M059J (cell line): ENCODE data around the gene KCTD10. TPM values are rescaled to one million over a fixed set of nuclear protein-coding genes. Genes with fewer than 3 reads are reported as not detected.
A peak's percentile ranks its signal among the peaks of the same experiment; 100 is the strongest.

Experiments
- DNase-seq: peaks from one replicate; pipeline ENCODE4 v3.0.0-alpha.2; 2012; ENCODE audit warnings: low read depth
- total RNA-seq: library from RNA; depleted of rRNA; stranded (reverse); fragments of >200 nt; shearing (Covaris generic); gene quantifications from 2 replicates; pipeline ENCODE4 v1.2.3, GENCODE V29; 2014; rRNA removed

The KCTD10 gene
- 31.8 and 37.9 TPM in 2 replicates for total RNA-seq

GRCh38 chr12:109477185-109477962, at the start of gene KCTD10, which contains the start of gene UBE3B:
Gene KCTD10 (minus strand): TSS chr12:109477300. CDS start chr12:109477262, 38 bp downstream.
Gene UBE3B (plus strand): TSS chr12:109477634. CDS start chr12:109483552, 5,918 bp downstream.
- peak; percentile 83 for DNase-seq

DNA sequence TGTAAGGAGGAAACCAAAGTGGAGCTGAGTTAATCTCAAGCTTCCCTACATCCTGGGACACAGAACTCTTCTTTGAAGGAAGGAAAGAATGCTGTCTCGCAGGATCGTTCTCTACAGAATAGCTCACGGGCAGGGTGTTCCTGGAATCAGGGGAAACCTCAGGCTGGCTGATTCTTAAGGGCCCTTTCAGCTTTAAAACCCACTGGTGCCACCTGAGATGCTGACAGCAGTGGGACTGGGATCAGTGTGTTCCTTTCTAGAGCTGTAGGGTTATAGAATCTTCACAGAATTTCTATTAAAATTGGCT, 48.1 kb upstream of the KCTD10 start:
- no peak for DNase-seq

DNA sequence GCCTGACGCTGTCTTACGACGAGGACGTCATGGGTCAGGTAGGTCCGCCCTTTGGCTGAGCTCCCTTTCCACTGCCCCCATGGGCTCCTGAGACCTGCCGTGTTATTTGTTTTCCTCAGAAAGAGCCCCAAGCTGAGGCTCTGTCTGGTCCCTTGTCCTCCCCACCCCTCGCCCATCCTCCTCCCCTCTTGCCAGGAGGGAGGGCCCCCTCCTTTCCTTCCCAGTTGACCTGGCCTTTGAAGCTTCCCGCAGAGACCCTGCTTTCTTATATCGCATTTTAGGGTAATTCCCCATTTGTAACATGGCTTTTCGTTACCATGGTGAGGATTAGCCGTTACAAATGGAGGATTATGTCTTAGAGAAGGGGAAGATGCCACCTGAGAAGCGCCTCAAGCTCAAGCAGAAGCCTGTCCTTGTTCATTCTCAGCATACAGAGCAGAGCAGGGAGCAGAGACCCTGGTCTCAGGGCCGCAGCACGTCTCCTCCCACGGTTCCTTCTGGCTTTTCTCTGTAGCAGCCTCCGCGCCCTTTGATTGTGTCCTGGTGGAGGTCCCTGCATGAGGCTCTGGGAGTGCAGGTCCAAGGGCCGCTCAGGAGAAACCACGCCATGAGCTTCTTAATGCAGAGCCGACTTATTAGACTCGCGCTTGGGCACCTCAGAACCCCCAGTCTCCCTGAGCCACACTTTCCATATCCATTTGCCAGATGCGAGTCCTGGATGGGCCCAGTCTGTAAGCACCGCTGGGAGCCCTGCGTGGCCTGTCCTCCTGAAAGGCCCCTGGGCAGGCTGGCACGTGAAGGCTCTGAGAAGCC, 47.6 kb upstream of the KCTD10 start:
- DNase-seq: no peak

DNA sequence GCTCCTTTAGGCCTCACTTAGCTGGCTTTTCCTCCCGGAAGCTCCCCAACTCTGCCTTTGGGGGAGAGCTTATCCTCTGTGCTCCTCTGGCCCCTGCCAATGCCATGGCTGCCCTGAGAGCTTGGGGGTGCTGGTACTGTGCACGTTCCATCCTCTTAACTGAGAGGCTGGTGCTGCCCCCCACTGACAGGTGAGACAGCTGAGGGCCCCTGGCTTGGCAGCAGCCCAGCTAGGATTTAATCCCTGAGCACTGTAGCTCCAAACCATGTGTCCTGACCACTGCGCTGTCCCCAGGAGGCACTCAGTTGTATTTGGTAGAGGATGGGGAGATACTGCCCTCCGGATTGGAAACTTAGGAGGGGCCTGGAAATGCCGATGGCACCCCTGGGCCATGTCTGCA, 46.4 kb upstream of the KCTD10 start:
- no peak for DNase-seq

DNA sequence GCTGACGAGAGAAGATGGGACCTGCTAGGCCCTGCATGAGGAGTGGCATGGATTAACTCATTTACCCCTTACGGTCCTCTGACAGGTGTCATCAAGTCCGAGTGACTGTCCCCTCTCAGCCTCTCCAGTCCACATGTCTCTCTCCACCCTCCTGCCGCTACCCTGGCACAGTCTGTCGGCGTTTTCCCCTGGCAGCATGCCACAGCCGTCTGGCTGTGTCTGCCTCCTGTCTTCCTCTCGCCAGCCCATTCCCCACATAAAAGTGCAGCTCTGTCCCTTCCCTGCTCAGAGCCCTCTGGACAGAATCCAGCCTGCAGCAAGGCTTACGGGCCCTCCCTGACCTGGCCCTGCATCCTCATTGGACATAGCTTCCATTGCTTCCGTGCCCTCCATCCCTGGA, 46.0 kb upstream of the KCTD10 start:
- DNase-seq: no peak

GRCh38 chr12:109521831-109522230, 44.7 kb upstream of the KCTD10 start:
- DNase-seq: no peak

DNA sequence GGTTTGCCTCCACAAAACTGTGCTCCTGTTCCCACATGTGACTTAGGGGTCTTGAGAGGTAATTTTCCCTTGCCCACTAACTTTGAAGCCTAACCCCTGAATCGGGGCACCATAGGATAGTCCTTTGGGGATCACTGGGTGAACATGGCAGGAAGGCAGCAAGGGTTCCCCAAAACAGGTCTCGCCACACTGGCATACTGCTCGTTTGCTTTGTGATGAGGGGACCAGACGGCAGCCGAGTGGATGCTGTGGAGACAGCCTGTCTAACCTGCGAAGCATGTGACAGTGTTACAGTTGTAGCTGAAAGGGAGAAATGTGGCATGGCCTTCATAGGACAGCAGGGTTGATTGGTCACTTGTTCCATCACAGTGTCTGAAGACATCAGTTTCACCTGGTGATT, 42.7 kb upstream of the KCTD10 start:
- DNase-seq: no peak

GRCh38 chr12:109518820-109519665, 41.9 kb upstream of the KCTD10 start:
- DNase-seq: peak; percentile 69

DNA sequence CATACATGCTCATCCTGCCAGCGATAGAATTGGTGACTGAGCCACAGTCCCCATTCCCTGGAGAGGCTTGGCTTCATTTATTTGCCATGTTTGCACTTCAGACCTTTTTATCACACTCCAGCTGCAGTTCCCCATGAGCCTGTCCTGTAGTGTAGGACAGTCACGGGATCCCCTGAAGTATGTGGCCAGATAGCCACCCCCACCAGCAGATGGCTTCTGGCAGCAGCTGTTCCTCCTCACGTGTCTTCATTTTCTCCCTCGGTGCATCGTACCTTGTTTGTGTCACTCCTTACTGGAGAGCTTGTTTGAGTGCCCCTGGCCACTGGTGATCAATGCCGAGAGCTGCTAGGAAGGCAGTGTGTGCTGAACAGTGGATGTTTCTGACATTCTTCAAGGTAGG, 40.5 kb upstream of the KCTD10 start:
- no peak for DNase-seq

DNA sequence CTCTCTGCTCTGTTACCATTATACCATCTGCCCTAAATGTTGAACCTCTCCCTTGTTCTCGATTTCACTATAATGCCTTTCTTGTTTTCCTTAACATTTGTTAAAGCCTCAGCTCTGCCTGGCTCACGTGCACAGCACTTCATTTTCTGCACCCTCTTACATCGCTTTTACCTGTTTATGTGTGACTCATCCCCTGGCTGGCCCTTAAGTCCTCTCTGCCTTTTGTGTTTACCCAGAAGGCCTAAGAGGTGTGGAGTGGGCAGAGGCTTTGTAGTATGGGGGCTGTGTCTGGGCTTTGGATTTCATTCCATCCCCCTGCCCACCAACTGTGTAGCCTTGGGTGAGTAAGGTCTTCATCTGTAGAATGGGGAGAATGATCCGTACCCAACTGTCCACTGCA, 36.9 kb upstream of the KCTD10 start:
- no peak for DNase-seq

- no peak for DNase-seq
Observed at GRCh38 chr12:109513051-109513450, 36.0 kb upstream of the KCTD10 start.

DNA sequence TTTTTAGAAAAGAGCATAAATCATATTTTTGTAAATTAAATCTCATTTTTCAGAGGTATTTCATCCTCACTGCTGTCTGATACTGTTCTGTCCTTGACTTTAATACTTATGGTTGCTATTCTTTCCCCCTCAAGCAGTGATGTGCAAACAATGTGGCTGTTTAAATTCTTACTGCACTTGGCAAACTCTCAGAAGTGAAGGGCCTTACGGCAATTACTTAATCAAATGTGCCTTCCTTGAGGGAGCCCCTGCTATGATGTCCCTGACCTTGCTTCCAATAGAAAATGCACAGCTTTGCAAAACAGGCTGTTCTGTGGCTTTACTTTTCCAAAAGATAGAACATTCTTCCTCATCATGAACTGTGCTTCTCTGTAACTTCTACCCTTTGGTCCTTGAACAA, 35.5 kb upstream of the KCTD10 start:
- DNase-seq: no peak

DNA sequence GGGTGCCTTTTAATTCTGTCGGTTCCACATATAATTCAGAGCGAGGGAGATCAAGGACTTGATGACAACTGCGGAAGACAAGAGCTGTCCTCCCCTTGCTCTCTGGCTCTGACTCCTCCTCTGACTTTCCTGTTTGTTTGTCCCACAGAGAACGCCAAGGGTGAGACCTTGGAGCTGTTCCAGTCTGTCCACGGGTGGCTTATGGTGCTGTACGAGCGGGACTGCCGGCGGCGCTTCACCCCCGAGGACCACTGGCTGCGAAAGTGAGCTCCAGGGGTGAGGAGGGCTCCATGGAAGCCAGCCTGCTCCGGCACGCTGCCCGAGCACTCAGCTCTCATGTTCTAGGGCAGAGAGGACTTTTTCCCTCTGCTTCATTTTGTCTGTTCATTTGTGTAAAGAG, 33.1 kb upstream of the KCTD10 start:
- DNase-seq: no peak

DNA sequence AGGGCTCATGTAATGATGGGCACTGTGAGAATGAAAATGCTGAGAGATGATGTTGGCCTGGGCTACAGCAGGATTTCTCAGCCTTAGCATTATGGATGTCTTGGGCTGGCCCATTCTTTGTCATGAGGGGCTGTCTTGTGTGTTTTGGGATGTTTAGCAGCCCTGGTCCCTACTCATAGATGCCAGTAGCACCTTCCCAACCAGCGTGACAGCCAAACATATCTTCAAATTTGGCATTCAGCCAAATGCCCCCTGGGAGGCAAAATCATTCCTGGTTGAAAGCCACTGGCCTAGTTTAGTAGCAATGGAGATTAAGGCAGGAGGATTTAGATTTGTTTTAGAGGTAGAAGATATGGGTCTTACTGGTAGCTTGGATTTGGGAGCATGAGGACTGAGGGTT, 27.0 kb upstream of the KCTD10 start:
- DNase-seq: peak; percentile 3

GRCh38 chr12:109503611-109504010, 26.5 kb upstream of the KCTD10 start:
- DNase-seq: no peak

DNA sequence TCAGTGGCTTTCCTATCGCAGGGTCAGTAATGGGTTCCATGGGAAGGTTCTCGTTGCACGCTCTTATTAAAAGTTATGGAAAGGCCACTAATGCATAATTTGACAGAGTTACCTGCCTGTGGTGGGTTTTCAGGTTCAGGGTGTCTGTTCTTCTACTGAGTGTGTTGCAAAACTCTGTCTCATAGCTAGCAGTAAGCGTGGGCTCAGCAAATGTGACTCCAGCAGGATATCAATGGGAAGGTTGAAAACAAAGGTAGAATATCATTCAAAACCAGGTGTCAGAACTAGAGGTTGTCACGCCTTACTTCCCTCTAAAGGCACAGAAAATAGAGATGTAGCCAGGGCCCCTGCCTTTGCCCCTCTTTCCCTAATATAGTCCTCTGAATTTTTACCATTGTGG, 25.2 kb upstream of the KCTD10 start:
- DNase-seq: no peak

DNA sequence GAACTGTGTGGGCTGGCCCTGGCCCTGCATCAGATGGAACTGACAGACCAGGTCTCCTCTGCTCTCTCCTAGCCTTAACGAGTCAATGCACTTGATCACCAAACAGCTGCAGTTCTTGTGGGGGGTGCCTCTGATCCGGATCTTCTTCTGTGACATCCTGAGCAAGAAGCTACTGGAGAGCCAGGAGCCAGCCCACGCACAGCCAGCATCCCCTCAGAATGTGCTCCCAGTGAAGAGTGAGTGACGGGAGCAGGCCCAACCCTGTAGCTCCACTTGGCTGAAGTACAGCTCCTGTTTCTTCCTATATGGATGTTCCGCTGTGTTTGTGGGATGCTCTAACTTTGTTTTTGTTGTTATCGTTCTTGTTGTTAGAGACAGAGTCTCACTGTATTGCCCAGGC, 24.2 kb upstream of the KCTD10 start:
- no peak for DNase-seq

- no peak for DNase-seq
Observed at GRCh38 chr12:109500406-109501185, 23.5 kb upstream of the KCTD10 start.

- DNase-seq: peak; percentile 7
Observed at GRCh38 chr12:109497675-109498074, 20.6 kb upstream of the KCTD10 start.

DNA sequence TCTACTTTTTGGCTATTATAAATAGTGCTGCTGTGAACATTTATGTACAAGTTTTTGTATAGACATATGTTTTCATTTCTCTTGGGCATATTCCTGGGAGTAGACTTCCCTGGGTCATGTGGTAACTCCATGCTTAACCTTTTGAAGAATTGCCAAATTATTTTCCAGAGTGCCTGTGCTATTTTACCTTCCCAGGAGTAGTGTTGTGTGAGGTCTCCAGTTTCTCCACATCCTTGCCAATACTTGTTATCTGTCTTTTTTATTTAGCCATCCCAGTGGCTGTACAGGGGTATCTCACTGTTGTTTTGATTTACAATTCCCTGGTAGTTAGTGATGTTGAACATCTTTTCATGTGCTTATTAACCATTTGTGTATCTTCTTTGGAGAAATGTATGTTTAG, 19.2 kb upstream of the KCTD10 start:
- DNase-seq: no peak

- DNase-seq: no peak
Observed at GRCh38 chr12:109495012-109495411, 17.9 kb upstream of the KCTD10 start.
